Testis (tissue), 2 donors: ENCODE data around the gene RGS7.
"Not testable (repeated sequence)": the region's sequence is repeated elsewhere in the genome, so short reads cannot be mapped to it uniquely, and the experiment has no call there.

Experiments
- POLR2A ChIP-seq: fragments of 450-650 bp; IDR thresholded peaks from one replicate; pipeline ENCODE4 v1.6.1; 2017; ENCODE audit warnings: antibody characterized with exemption, mild to moderate bottlenecking, moderate library complexity
- TF ChIP-seq, protein P1 (sequence below), 3 experiments: fragments of 450-650 bp in 2 of 3; fragments of 200-600 bp in 1 of 3; sonication (generic) in 1 of 3; IDR thresholded peaks; one replicate each; pipeline ENCODE4 v1.5.1; 2016 to 2019; ENCODE audit warnings: antibody characterized with exemption in 3 of 3, mild to moderate bottlenecking in 2 of 3, moderate library complexity in 1 of 3

GRCh38 chr1:240734705-240735104, 622.3 kb downstream of the RGS7 start:
- TF ChIP-seq, protein P1, sequence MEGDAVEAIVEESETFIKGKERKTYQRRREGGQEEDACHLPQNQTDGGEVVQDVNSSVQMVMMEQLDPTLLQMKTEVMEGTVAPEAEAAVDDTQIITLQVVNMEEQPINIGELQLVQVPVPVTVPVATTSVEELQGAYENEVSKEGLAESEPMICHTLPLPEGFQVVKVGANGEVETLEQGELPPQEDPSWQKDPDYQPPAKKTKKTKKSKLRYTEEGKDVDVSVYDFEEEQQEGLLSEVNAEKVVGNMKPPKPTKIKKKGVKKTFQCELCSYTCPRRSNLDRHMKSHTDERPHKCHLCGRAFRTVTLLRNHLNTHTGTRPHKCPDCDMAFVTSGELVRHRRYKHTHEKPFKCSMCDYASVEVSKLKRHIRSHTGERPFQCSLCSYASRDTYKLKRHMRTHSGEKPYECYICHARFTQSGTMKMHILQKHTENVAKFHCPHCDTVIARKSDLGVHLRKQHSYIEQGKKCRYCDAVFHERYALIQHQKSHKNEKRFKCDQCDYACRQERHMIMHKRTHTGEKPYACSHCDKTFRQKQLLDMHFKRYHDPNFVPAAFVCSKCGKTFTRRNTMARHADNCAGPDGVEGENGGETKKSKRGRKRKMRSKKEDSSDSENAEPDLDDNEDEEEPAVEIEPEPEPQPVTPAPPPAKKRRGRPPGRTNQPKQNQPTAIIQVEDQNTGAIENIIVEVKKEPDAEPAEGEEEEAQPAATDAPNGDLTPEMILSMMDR (IDR thresholded peaks at IDR 0.05): not testable (repeated sequence)
- TF ChIP-seq POLR2A: not testable (repeated sequence)
